T-cell (primary cell): ENCODE measurements around the gene FOXK2. TPM values are rescaled to one million over a fixed set of nuclear protein-coding genes. Genes with fewer than 3 reads are reported as not detected.
A peak's percentile ranks its signal among the peaks of the same experiment; 100 is the strongest.

ENCODE experiments used
- ATAC-seq, 4 experiments: fragments of 200-7000 bp in 3 of 4; fragments of 150-1000 bp in 1 of 4; cut with Tn5 transposase; replicated peaks in 1 of 4; 1 replicate in 3 of 4; 2 replicates in 1 of 4; pipeline ENCODE4 v1.10.0; 2021; ENCODE audit warnings: moderate library complexity in 3 of 4, mild to moderate bottlenecking in 2 of 4, moderate number of reproducible peaks in 1 of 4
- CTCF ChIA-PET, 2 donors: fragments of 300-600 bp; sonication (Branson Sonifier 250); formaldehyde crosslinking; loops; one replicate each; lab custom pipeline; 2022; ENCODE audit warnings: antibody characterized with exemption in 2 of 2; lab: Charles Lee
- POLR2A ChIA-PET, 2 donors: fragments of 300-600 bp; sonication (Branson Sonifier 250); formaldehyde crosslinking; loops; one replicate each; lab custom pipeline; 2022; ENCODE audit warnings: antibody characterized with exemption in 2 of 2; lab: Charles Lee
- DNase-seq, 35 experiments: peaks; one replicate each; pipeline versions ENCODE4 v3.0.0 to v3.0.0-alpha.2; 2013 to 2023
- H3K27ac ChIP-seq: one replicate; pipeline ENCODE4 v1.5.1; 2013; ENCODE audit warnings: low read length
- H3K27me3 ChIP-seq, 2 experiments: replicated peaks in 1 of 2; 1 replicate in 1 of 2; 2 replicates in 1 of 2; pipeline versions ENCODE4 v1.6.1 to v1.7.0; 2013; ENCODE audit warnings: low read length in 1 of 2, mixed read lengths in 1 of 2; ENCODE audit not compliant: control insufficient read depth in 2 of 2, insufficient read depth in 2 of 2; ENCODE audit errors: extremely low read depth in 1 of 2
- H3K36me3 ChIP-seq, 2 donors: 1 replicate in 1 of 2; 2 replicates in 1 of 2; pipeline versions ENCODE4 v1.6.1 to v1.7.0; 2013; ENCODE audit warnings: low read length in 1 of 2; ENCODE audit not compliant: control insufficient read depth in 2 of 2, insufficient read depth in 1 of 2; ENCODE audit errors: extremely low read depth in 1 of 2
- H3K4me1 ChIP-seq, 2 experiments: 1 replicate in 1 of 2; 2 replicates in 1 of 2; pipeline versions ENCODE4 v1.6.1 to v1.7.0; 2013; ENCODE audit warnings: low read length in 2 of 2, mixed read lengths in 1 of 2; ENCODE audit not compliant: insufficient read depth in 2 of 2, control insufficient read depth in 1 of 2; ENCODE audit errors: extremely low read depth in 1 of 2
- H3K4me3 ChIP-seq, 2 donors: 1 replicate in 1 of 2; 2 replicates in 1 of 2; pipeline versions ENCODE4 v1.5.1 to v1.7.0; 2013; ENCODE audit warnings: mild to moderate bottlenecking in 2 of 2, low read length in 1 of 2, moderate library complexity in 1 of 2; ENCODE audit not compliant: control insufficient read depth in 1 of 2; ENCODE audit errors: extremely low read depth in 1 of 2
- H3K9me3 ChIP-seq: 2 replicates; pipeline ENCODE4 v1.7.0; 2013
- H3K27ac Mint-ChIP-seq, 2 donors: one replicate each; pipeline ENCODE4 v1.8.0; 2020 to 2021; ENCODE audit warnings: mild to moderate bottlenecking in 2 of 2, mixed read lengths in 2 of 2
- H3K27me3 Mint-ChIP-seq, 2 donors: one replicate each; pipeline ENCODE4 v1.8.0; 2021 to 2022; ENCODE audit warnings: mixed read lengths in 2 of 2
- H3K36me3 Mint-ChIP-seq: one replicate; pipeline ENCODE4 v1.8.0; 2021; ENCODE audit warnings: mixed read lengths
- H3K4me1 Mint-ChIP-seq, 3 donors: one replicate each; pipeline ENCODE4 v1.8.0; 2020 to 2022; ENCODE audit warnings: mixed read lengths in 3 of 3, mild to moderate bottlenecking in 1 of 3
- H3K4me3 Mint-ChIP-seq, 3 donors: one replicate each; pipeline ENCODE4 v1.8.0; 2020 to 2022; ENCODE audit warnings: mild to moderate bottlenecking in 3 of 3, mixed read lengths in 3 of 3, moderate library complexity in 3 of 3
- H3K9me3 Mint-ChIP-seq, 3 donors: one replicate each; pipeline ENCODE4 v1.8.0; 2020 to 2022; ENCODE audit warnings: mixed read lengths in 3 of 3
- WGBS: methylation state at CpG from one replicate; pipeline ENCODE4 v1.1.5; 2013; ENCODE audit warnings: missing lambda C conversion rate; ENCODE audit not compliant: insufficient coverage; 5-methylcytosine and 5-hydroxymethylcytosine counted together
- total RNA-seq, 35 experiments: library from RNA in 6 of 35; stranded (reverse) in 6 of 35; fragments of 120-200 nt in 1 of 35; gene quantifications; one replicate each; pipeline versions ENCODE4 v1.2.1 to v1.2.4 and lab custom pipeline; 2013 to 2026

FOXK2 gene
- total RNA-seq, 5 donors from 2014 or later (not counting 1 experiment from before 2014, with no cell fraction given), result 45.8 to 65.5 (median 61.9) TPM

GRCh38 chr17:82596837-82597672 lies 77.5 kb downstream of the FOXK2 start:
- Mint-ChIP-seq H3K9me3 (no peaks in the 10 kb centered on the region), H3K4me3 (no peak overlapping the region), H3K4me1 (peaks cover 31 to 36% (median 34%) of the 10 kb centered on the region in 3 donors), H3K27ac (no peak overlapping the region), H3K27me3 (no peaks in the 10 kb centered on the region), H3K36me3 (peaks cover 10% of the 10 kb centered on the region)
- peaks cover 16 to 37% of the 10 kb centered on the region in 2 donors for H3K36me3 ChIP-seq
- peaks cover 5 to 38% of the 10 kb centered on the region in 2 experiments for H3K4me1 ChIP-seq
- ChIA-PET CTCF (interaction anchor here in 1 of 2 donors (0.5 kb wide), 1 partner anchor 26 kb away, joined by 3 read pairs; no protein-coding TSS in a partner anchor), POLR2A (no interaction called here)
- no peak for DNase-seq
- no peak overlapping the region for H3K4me3 ChIP-seq
- no peak overlapping the region for H3K27ac ChIP-seq
- ATAC-seq, result no peak
- no peaks in the 10 kb centered on the region for H3K9me3 ChIP-seq
- WGBS, result 94% methylated on average over 24 of the region's 33 CpGs
- H3K27me3 ChIP-seq, result no peaks in the 10 kb centered on the region

DNA sequence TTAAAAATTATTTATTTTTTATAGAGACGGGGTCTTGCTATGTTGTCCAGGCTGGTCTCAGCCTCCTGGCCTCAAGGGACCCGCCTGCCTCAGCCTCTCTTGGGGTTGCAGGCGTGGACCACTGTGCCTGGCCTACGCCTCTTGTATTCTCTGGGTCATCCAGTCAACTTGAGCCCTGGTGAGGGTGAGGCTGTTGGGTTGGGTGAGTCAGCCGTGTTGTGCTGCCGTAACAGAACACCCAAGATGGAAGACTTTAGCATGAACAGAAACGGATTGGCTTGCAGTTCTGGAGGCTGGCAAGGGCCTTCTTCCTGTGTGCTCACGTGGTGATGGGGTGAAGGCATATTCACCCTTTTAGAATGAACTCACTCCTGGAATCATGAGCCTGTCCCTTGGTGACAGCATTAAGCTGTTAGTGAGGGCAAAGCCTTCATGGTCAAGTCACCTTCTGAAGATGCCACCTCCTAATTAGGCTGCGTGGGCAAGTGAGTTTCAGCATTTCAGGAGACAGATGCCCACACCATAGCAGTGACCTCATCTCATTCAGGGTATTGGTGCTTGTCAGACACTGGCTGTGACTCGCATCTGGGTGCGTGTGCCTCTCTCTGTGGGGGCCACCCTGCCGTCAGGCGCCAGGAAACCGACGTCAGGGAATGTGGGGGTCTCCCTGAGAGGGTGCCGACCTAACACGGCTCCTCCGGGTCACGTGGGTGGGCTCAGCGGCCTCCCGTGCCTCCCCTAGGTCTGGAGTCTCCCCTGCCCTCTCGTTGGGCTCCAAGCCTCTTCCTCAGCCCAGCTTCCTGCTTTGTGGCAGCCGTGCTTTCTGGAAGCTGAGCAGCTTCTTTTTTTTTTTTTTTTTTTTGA lies 79.0 kb downstream of the FOXK2 start:
- ChIA-PET POLR2A (no interaction called here), CTCF (no interaction called here)
- DNase-seq (no peak), ATAC-seq (no peak)
- Mint-ChIP-seq H3K4me3 (no peak overlapping the region), H3K27ac (no peak overlapping the region), H3K27me3 (no peaks in the 10 kb centered on the region), H3K36me3 (peaks cover 22% of the 10 kb centered on the region), H3K9me3 (no peaks in the 10 kb centered on the region), H3K4me1 (peaks cover 20 to 24% (median 20%) of the 10 kb centered on the region in 3 donors)
- Histone ChIP-seq H3K27me3 (no peaks in the 10 kb centered on the region), H3K27ac (no peak overlapping the region), H3K9me3 (no peaks in the 10 kb centered on the region), H3K4me3 (no peak overlapping the region), H3K36me3 (peaks cover 20 to 51% of the 10 kb centered on the region in 2 donors), H3K4me1 (peaks cover 0 to 24% of the 10 kb centered on the region in 2 experiments)
- WGBS, result 90% methylated on average over 14 of the region's 23 CpGs

DNA sequence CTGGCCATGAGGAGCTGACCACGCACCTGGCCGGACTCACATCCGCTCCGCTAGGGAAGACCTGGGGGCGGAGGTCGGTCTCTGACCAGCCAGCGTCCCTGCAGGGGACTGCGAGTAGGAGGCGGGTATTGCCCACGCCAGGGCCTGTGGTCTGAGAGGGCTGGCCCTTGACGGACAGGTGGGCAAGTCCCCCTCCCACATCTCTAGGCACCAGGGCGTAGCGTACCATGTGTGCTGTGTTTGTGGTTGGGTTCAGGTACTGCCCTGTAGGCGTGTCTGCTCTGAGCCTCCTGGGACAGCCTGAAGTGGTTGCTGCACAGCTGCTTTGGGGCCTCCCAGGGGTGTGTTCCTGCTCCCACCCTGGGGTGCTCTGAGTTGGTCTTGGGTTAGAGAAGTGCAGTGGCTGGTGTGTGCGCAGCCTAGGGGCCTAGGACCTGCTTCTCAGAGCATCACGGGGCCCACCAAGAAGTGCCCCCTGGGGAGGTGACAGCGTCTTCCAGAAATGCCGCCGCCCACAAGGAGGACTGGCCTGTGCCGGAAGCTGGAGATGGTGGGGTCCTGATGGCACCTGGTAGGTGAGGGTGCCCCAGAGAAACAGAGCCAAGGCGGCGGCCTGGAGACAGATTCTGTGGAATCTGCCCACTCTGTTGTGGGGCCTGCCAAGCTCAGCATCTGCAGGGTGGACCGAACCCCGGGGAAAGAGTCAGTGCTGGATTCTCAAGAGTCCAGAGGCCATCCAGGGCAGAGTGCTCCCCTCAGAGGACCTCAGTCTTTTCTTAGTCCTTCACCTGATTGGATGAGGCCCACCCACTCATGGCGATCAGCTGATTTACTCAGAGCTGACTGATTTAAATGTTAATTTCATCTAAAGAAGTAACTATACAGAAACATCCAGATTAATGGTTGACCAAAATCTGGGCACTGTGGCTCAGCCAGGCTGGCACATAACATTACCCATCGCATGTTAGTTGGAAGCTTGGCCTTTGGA lies 80.4 kb downstream of the FOXK2 start:
- ATAC-seq (no peak), DNase-seq (no peak)
- H3K36me3 Mint-ChIP-seq, result peaks cover 34% of the 10 kb centered on the region
- Histone ChIP-seq H3K27me3 (no peaks in the 10 kb centered on the region), H3K27ac (no peak overlapping the region), H3K36me3 (peaks cover 20 to 62% of the 10 kb centered on the region in 2 donors), H3K4me3 (no peak overlapping the region), H3K9me3 (no peaks in the 10 kb centered on the region), H3K4me1 (peaks cover 3 to 21% of the 10 kb centered on the region in 2 experiments)
- H3K27me3 Mint-ChIP-seq, result no peaks in the 10 kb centered on the region
- no peak overlapping the region for H3K4me3 Mint-ChIP-seq
- no peak overlapping the region for H3K27ac Mint-ChIP-seq
- no peaks in the 10 kb centered on the region for H3K9me3 Mint-ChIP-seq
- 96% methylated on average over 20 of the region's 26 CpGs for whole genome bisulfite sequencing
- CTCF ChIA-PET, result no interaction called here
- POLR2A ChIA-PET, result no interaction called here
- H3K4me1 Mint-ChIP-seq, result peaks cover 10 to 18% (median 16%) of the 10 kb centered on the region in 3 donors

- H3K27ac ChIP-seq, result no peak overlapping the region
- Mint-ChIP-seq H3K4me3 (no peak overlapping the region), H3K4me1 (peaks cover 4 to 16% (median 13%) of the 10 kb centered on the region in 3 donors), H3K27ac (peak overlapping the region in 1 of 2 donors; percentile 52), H3K9me3 (no peaks in the 10 kb centered on the region), H3K27me3 (no peaks in the 10 kb centered on the region), H3K36me3 (peaks cover 39% of the 10 kb centered on the region)
- no peak for DNase-seq
- 97% methylated on average over 32 of the region's 37 CpGs for WGBS
- H3K4me3 ChIP-seq, result no peak overlapping the region
- H3K36me3 ChIP-seq, result peaks cover 20 to 63% of the 10 kb centered on the region in 2 donors
- H3K27me3 ChIP-seq, result no peaks in the 10 kb centered on the region
- no peaks in the 10 kb centered on the region for H3K9me3 ChIP-seq
- ChIA-PET CTCF (no interaction called here), POLR2A (no interaction called here)
- H3K4me1 ChIP-seq, result peaks cover 3 to 12% of the 10 kb centered on the region in 2 experiments
- ATAC-seq, result no peak
Observed at GRCh38 chr17:82600731-82601446, 81.4 kb downstream of the FOXK2 start.

GRCh38 chr17:82601447-82602000 lies 82.0 kb downstream of the FOXK2 start:
- peaks cover 40% of the 10 kb centered on the region for H3K36me3 Mint-ChIP-seq

More at GRCh38 chr17:82601447-82602000, 82.0 kb downstream of the FOXK2 start:
- ChIA-PET POLR2A (no interaction called here), CTCF (no interaction called here)
- ATAC-seq, result no peak
- no peak for DNase-seq
- H3K27ac ChIP-seq, result no peak overlapping the region
- no peak overlapping the region for H3K4me3 Mint-ChIP-seq
- H3K27me3 ChIP-seq, result no peaks in the 10 kb centered on the region
- no peak overlapping the region for H3K4me3 ChIP-seq
- peak overlapping the region in 1 of 2 donors; percentile 52 for H3K27ac Mint-ChIP-seq
- no peaks in the 10 kb centered on the region for H3K9me3 Mint-ChIP-seq
- H3K27me3 Mint-ChIP-seq, result no peaks in the 10 kb centered on the region
- peaks cover 20 to 68% of the 10 kb centered on the region in 2 donors for H3K36me3 ChIP-seq
- 94% methylated on average over 10 of the region's 24 CpGs for WGBS
- peaks cover 3 to 12% of the 10 kb centered on the region in 2 experiments for H3K4me1 ChIP-seq
- peaks cover 2 to 16% (median 13%) of the 10 kb centered on the region in 3 donors for H3K4me1 Mint-ChIP-seq
- no peaks in the 10 kb centered on the region for H3K9me3 ChIP-seq
